CD4-positive, alpha-beta T cell treated with Interleukin-10 for 1 hour (primary cell): ENCODE measurements around the gene TENM4.

Experiments
- DNase-seq: peaks from one replicate; pipeline ENCODE4 v3.0.0-alpha.2; 2020

TENM4 gene

DNA sequence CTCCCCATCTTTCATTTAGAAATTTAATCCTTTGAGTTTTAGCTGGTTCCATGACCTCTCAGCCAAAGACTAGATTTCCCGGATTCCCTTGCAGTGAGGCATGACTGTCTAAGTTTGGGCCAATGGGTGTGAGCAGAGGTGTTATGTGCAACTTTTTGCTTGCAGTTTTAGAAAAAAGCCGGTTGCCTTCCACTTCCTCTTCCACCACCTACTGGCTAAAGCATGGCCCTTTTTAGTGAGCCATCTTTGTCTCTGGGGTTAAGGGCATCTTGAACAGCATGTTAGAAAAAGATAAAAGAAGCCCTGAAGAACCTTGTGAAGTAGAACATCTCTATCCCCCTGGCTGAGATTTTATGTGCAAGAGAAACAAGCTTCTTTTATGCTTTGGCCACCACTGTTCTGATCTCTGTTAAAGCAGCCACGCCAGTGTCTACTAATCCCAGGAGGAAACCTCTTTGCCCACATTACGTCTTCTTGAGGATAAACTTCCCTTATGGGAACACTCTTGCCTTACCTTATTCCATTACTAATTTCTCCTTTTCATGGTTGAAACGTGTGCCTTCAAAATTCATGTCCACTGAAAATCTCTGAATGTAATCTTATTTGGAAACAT, 279.9 kb downstream of the TENM4 start:
- DNase-seq = no peak

DNA sequence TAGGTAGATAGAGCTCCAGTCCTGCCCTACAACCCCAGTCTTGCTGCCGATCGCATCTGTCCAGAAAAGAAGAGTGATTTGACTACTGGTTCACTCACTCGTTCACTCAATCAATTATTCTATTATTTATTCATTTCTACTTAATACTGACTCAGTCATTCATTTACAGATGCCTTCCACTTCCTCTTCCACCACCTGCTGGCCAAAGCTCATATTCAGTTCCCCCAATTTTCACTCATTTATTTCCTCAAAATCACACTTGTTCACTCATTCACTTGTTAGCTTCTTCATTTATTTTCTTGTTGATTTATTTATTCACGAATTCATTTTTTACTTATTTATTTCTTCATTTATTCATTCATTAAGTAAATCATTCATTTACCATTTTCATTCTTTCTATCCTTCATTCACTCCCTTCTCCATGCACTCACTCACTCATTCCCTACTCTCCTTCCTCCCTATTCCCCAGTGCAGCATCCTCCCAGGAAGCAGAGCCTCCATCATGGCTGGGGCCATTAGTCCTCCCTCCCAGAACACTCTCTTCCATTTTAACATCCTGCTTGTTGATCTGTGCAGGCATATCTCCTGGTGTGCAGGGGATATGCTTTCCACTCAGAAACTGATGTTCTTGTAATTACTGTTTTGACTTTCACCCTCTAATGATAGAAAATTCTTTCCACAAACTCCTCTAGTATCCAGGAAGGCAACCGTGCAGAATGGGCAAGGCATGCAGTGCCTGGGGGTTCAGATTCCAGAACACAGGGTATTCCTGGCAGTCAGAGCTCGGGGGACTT, 281.0 kb downstream of the TENM4 start:
- no peak for DNase-seq

DNA sequence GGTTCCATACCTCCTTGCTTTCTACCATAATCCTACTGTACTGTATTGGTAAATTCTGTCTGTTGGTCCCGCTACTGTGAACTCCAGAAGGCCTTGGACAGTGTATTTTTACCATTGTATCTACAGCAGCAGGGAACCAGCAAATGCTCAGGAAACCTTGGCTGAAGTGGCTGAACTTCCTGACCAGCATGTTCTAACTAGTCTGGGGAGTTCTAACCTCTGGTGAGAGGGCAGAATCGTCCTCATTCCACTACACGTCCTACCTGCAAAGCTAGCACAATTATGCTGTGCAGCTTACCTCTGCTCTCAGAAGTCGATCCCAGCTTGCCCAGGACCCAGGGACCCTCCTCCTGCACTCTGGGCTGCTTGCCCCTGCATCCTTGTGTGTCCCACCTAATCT, 283.1 kb downstream of the TENM4 start:
- DNase-seq = no peak

DNA sequence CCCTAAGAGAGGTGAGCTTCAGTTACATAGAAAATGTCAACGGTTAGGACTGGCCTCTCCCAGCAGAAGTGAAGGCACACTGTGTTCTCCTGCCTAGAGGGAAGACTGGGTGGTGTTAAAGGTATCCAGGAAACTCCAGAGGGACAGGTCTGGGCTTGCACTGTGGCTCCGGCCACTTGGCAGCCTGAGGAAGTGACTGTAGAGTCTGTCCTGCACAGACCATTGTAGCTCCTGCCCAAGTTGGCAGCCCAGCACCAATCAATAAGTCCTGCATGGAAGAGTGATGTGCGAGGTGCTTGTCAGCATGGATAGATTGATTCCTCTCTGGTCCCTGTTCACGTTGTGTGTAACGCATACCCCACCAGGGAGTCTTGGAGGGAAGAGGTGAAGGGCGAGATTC, 284.8 kb downstream of the TENM4 start:
- DNase-seq = no peak

DNA sequence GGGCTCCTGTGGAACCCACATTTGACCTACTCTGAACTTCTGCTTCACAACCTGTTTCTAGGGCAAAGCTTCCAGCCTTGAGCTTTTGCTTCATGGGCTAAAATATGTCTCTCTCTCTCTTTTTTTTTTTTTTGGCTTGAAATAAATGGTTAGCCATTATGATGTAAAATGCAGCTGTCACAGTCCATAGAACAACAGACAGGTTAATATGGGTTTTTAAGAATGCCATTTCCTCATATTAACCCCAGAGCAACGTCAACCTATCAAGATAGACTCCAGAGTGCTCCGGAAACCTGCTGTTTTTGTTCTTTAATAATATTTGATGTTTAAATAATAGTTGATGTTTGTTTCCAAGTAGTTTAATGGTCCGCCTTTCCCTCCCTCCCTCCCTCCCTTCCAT, 285.6 kb downstream of the TENM4 start:
- no peak for DNase-seq

DNA sequence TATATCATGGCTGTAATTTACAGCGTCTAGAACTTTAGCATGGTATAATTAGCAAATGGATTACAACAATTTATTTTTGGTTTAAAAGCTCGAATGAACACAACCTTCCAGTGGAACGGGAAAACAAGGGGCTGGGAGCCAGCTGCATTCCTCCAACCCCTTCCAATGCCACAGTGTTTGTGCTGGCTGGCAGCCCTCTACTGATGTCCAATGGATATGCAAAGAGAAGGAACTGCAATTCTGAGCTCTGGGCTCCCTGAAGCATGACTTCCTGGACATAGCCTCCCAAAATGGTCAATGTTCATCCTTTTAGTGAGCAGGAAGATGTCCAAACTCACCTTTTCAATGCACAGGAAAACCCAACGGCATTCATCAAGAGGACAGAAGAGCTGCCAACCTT, 288.3 kb downstream of the TENM4 start:
- DNase-seq = no peak

DNA sequence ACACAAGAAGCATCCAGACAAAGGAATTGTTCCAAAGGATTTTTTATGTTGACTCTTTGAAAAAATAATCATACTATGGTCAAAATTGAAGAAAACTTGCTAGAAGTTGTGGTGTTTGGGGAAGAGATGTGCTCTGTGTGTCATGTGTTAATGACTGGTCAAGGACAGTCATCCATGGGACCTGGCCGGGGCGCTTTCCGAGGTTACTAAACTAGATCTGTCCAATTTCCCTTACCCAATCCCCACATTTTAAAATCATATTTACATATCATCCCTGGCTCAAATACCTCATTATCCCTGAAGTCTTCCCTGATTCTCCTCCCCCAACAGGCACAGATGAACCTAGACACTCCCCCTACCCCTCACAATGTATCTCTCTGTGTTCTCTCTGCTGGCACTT, 289.4 kb downstream of the TENM4 start:
- no peak for DNase-seq

DNA sequence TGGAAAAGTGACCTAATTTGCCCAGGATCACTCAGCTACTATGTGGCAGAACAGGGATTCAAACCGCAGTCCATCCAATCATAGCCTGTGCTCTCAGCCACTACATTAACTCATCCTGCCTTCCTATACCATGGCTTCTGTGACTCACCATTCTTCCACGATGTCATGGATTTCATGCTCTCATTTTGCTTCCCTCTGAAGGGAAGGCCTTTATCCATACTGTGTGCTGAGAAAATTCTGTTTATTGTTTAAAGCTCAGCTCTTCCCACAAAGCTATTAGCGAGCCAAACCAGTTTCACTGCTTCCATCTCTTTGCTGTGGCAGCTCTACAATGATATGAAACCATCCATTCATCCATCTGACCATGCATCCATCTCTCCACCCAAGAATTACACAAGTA, 289.9 kb downstream of the TENM4 start:
- no peak for DNase-seq

DNA sequence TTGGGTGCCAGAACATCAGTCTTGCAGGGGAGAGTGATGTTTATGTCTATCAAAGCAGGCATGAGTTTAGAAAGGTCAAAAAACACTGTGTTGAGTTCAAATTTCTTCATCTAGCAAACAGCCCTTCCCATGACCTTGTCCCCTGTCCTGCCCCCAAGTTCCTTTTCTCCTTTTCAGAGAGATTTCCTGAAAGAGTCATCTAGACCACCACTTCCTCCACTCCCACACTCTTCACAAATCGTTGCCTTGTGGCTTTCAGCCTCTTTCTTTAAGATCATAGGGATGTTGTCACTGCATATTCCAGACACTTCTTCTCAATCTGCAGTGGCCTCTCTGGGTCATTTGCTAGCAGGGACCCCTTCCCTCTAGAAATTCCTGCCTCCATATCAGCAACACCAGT, 290.5 kb downstream of the TENM4 start:
- DNase-seq = no peak

DNA sequence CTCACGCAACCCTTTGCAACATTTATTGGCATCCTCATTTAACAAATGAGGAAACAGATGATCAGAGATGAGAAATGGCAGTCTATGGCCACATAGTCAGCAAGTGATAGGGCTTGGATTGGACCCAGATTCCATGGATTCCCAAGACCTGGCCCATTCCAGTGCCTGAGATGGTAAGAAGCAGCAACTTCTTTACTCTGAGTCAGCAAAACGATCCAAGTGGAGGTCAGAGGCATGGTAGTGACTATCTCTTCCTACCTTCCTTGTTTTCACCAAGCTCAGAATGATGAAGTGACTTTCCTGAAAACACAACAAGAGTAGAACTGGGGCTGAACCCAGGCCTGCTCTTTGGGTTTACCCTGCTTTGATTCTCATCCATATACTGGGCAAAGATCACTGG, 293.1 kb downstream of the TENM4 start:
- no peak for DNase-seq

DNA sequence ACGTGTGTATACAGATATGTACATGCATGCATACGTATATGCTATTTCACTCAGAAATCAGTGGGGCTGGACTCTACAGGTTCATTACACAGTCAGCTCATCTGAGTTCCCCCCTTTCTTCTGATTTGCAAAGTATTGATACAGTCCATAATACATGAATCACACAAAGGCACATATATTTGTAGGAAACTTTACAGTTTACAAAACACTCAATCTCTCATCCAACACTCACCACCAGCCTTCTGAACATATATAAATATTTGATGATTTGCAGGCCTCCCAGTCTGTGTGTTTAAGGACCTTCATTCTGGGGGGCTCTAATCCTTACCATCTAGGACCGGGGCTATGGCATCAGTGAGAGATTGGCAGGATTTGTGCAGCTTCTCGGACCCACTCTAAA, 293.8 kb downstream of the TENM4 start:
- no peak for DNase-seq

DNA sequence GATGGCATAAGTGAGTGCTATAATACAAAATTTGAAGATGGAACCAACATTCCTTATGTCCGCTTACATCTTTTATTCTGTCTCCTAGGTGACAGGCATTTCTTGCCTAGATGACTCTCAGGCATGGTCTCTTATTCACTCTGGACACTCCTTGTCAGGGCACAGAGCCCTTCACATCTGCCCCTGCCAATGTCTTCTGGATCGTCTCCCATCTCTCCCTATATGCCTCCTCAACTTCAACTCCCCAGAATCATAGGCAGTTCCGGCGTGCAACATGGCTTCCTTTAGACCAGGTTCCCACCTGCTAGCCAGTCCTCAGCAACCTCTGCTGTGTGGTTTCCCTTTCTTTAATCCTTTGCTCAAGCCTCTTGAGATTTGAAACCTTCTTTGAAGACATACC, 300.9 kb downstream of the TENM4 start:
- DNase-seq = no peak

DNA sequence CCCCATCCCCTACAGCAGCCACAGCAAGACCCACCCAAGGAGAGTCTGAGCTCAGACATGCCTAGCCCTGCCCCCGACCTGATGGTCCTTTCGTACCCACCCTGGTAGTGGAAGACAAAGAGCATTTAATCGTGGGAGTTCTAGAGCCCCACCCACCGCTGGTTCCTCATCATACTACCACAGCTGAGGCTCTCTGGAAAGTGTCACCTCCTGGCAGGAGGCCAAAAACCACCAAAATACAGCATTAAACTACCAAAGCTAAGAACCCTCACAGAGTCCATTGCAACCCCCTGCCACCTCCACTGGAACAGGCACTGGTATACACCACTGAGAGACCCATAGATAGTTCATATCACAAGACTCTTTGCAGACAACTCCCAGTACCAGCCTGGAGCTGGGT, 311.1 kb downstream of the TENM4 start:
- no peak for DNase-seq

DNA sequence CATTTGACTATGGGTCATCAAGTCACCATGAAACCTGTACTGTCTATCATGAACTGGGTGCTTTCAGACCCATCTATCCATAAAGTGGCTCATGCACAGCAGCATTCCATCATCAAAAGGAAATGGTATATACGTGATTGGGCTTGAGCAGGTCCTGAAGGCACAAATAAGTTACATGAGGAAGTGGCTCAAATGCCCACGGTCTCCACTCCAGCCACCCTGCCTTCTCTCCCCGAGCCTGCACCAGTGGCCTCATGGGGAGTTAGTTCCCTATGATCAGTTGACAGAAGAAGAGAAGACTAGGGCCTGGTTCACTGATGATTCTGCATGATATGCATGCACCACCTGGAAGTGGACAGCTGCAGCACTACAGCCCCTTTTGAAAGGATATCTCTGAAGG, 312.5 kb downstream of the TENM4 start:
- DNase-seq = no peak

DNA sequence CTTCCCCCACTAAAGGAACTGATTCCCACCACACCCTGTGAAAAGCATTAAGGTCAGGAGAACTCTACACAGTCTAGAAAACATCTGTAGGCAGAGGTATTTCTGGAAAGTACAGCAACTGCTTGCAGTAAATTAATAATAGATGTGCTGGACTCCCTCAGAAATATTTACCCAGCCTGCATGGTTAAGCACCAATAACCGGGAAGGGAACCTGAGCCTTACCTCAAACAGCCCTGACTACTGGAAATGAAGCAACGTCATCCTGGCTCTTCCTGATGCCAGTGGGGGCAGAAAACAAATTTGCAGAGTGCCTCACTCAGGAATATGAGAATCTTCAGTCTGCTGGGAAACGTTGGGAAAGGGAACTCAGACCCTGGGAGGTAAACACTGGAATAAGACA, 318.1 kb downstream of the TENM4 start:
- DNase-seq = no peak

DNA sequence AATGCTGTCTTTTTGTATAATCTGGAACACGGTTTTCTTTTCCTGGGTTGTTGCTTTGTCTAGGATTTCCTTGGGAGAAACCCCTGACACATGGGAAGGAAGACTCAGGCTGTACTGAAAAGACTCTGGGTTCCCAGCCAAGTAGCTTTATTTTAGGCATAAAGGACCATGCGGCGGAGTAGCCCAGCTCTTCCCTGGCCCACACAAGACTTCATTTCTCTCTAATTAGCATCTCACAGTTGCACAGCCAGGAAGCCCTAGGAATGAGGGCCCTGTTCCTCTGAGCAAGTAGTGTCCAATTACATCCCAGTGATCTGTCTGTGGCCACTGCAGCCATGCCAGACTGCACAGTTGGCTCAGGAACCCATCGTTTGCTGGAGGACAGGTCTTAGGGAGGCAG, 319.5 kb downstream of the TENM4 start:
- DNase-seq = no peak

DNA sequence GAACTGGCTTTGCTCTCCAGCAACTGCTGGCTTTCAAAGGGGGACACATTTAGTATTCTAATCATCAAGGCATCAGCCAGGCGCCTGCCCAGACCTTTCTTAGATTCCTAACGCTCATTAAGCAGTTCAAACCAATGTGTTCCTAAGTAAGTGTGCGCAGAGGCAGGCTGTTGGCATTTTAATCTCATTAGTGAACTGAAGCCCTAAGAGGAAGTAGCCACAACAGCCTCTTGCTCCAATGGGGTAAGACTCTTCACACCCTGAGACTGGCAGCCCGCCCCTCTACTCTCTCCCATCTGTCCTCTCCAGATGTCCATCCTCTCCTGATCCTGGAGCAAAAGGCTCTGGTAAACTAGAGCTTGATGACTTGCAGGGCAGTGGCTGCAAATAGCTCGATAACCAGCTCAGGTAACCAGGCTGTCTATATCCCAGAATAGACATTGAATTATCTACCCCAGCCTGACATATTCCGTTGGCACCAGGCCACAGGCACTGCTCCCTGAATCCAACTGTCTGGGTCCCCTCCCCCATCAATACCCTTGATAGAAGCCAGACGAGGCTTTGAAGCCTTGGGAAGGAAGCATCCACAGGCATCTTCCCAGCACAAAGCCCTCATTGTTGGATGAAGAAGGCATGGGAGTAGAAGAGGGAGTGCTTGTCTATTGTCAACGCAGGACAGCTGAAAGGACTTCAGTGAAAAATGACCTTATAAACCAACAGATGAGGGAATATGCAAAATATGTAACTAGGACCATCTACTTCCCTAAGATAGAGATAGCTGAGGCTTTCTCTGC, 321.1 kb downstream of the TENM4 start:
- no peak for DNase-seq

DNA sequence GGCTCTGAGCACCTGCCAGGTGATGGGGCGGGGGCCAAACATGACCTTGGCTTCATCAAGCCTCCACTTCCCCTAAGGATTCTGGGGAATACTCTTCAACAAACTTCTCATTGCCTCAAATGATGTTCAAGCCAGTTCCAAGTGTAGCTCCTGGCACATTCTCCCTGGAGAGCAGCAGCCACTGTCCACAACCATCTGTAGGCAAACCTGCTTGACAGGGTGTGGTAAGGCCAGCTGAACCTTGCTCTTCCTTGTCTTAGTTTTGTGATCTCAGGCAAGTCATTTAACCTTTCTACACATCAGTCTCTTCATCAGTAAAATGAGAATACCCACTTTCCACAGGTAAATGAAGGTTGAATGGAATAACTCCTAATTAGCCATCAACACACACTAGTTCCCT, 323.3 kb downstream of the TENM4 start:
- DNase-seq = no peak

DNA sequence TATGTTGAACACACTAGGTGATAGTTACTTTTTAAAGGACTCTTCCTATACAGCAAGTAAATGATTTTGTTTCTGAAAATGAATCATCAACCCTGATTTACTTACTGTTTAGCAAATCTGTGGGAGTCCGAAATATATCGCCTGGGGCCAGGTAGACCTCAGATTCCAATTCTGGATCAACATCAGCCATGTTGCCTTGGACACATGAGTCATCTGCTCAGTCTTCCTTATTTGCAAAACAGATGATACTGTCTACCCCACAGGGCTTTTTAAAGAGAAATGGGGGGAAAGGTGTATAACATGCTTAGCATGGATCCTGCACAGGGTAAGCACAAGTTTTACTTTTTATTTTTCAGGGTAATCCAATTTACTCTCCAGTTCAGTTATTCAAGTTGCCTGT, 324.2 kb downstream of the TENM4 start:
- no peak for DNase-seq

DNA sequence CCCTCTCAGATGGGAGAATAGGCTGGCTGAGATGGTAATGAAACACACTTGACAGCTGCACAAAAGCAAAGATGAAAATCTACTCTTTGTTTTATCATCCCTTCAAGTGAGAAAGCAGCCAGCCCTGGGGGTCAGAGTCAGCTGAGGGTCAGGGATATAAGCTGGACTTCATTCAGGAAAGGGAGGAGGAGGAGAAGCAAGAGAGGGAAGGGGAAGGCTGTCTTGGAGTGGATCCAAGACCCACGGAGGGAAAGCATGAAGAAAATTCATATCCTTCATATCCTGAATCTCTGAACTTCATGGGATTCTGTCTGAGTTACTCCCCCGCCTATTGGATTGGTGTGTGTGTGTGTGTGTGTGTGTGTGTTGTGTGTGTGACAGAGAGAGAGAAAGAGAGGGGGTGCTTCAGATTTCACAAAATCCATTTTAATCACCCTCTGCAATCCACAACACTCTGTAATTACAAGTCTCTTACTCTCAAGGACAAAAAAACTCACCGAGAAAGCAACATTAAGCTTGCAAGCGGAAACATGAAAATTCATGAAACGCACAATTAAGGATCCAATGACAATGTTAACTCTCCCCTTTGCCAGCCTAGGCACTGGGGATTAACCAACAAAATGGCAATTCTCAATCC, 327.7 kb downstream of the TENM4 start:
- no peak for DNase-seq

DNA sequence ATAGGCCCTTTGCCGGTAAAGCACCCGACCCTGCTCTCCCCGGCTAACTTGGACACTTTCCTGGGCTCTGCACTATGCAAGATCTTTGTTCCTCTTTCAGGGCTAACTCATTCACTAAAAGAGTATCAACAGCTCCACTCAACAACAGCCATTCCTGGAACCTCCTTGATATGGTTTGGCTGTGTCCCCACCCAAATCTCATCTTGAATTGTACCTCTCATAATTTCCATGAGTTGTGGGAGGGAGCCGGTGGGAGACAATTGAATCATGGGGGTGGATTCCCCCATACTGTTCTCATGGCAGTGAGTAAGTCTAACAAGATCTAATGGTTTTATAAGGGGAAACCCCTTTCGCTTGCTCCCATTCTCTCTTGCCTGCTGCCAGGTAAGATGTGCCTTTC, 330.0 kb downstream of the TENM4 start:
- DNase-seq = no peak

DNA sequence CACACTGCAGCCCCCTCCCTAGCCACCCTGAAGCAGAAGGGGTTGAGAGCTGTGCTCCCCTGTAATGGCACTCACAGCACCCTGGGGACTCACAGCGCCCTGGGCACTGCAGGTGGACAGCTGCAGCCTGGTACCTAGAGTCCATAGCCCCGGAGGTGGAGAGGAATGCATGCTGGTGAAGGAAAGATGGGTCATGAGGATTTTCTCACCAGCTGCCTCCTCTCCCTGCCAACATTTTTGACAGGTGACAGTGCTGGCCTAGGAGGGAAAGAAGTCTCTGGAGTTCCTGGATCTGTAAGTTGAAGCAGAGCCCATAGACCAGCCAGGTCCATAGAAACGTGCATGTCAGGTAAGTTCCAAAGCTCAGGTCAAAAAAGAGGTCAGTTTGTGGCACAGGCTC, 330.5 kb downstream of the TENM4 start:
- DNase-seq = no peak

DNA sequence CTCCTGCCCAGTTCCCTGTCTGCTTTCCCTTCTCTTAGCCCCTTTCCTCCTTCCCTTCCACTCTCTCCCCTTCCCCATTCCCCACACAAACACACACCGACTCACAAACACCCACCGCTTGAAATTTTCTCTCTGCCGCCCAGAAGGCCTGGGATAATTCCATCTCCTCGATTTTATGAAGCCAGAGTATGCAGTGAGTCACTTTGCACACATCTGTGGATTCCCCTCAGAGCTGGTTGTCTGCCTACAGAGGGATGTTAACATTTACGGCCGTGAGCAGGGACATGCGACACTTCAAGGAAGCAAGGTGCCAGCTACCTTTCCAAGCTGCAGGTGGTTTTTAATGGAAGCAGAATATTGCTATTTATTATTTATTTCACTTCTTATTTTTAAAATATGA, 332.0 kb downstream of the TENM4 start:
- DNase-seq = no peak

DNA sequence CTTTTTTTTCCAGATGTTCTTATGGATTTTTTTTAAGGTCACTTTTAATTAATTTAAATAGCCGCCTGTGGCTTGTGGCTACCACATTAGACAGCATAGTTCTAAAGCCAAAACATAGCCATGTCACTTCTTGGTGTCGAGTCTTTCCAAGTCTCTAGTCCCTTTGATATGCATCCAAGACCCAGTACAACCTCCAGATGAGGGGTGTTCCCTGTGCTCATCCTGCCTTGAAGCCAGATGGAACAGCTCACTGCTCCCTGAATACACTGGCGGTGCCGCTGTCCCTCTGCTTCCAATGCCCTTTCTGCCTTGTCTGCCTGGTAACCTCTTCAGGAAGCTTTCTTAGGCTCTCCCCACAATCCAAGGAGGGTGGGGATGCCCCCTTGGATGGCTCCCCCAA, 338.0 kb downstream of the TENM4 start:
- no peak for DNase-seq
